H1 (cell line): ENCODE results near the gene ZBTB26.

Experiments used
- BCL11A ChIP-seq, 2 experiments: IDR thresholded peaks; one replicate each; pipeline ENCODE4 v1.6.1; 2011; ENCODE audit warnings: low read depth in 2 of 2, low read length in 2 of 2, mild to moderate bottlenecking in 2 of 2
- GABPA ChIP-seq: IDR thresholded peaks from 2 replicates; pipeline ENCODE4 v1.6.1; 2011; ENCODE audit warnings: mild to moderate bottlenecking, low read length, moderate library complexity, borderline replicate concordance; ENCODE audit not compliant: insufficient read depth
- POLR2A ChIP-seq, 2 experiments: IDR thresholded peaks; 1 replicate in 1 of 2; 2 replicates in 1 of 2; pipeline ENCODE4 v1.6.1; 2011; ENCODE audit warnings: low read depth in 2 of 2, low read length in 2 of 2, mild to moderate bottlenecking in 2 of 2; ENCODE audit errors: control extremely low read depth in 1 of 2
- USF2 ChIP-seq: IDR thresholded peaks from 2 replicates; pipeline ENCODE4 v1.6.1; 2011; ENCODE audit warnings: low read length, improper control_type of control experiment

GRCh38 chr9:122918310-122918709, 13.0 kb downstream of the ZBTB26 start:
- TF ChIP-seq POLR2A (IDR thresholded peaks at IDR 0.05; ENCODE audit: control extremely low read depth in 1 of 2, low read depth in 2 of 2, low read length in 2 of 2) (no peak), USF2 (no peak), GABPA (no peak), BCL11A (IDR thresholded peaks at IDR 0.05; ENCODE audit: low read depth in 2 of 2, low read length in 2 of 2) (no peak)
